Peyer's patch (tissue), 4 donors: ENCODE measurements around the gene ELP4. TPM values are rescaled to one million over a fixed set of nuclear protein-coding genes. Genes with fewer than 3 reads are reported as not detected.

Experiments used
- DNase-seq, 3 donors: peaks; one replicate each; pipeline ENCODE4 v3.0.0-alpha.2; 2017 to 2019
- H3K27ac ChIP-seq, 4 donors: fragments of 200-600 bp; sonication (generic); one replicate each; pipeline ENCODE4 v1.5.1; 2016 to 2019
- H3K27me3 ChIP-seq, 2 donors: fragments of 200-600 bp; sonication (generic); one replicate each; pipeline ENCODE4 v1.5.1; 2019
- H3K36me3 ChIP-seq, 3 donors: fragments of 200-600 bp; sonication (generic); one replicate each; pipeline ENCODE4 v1.5.1; 2016 to 2019
- H3K4me1 ChIP-seq, 4 donors: fragments of 200-600 bp; sonication (generic); one replicate each; pipeline ENCODE4 v1.5.1; 2016 to 2019
- H3K4me3 ChIP-seq, 4 donors: fragments of 200-600 bp; sonication (generic); 1 replicate in 3 of 4; 2 replicates in 1 of 4; pipeline ENCODE4 v1.5.1; 2016 to 2019; ENCODE audit warnings: mild to moderate bottlenecking in 1 of 4
- H3K9me3 ChIP-seq, 4 donors: fragments of 200-600 bp; sonication (generic); one replicate each; pipeline ENCODE4 v1.5.1; 2016 to 2019; ENCODE audit warnings: mild to moderate bottlenecking in 1 of 4
- POLR2A ChIP-seq, 2 donors: fragments of 450-650 bp; IDR thresholded peaks; one replicate each; pipeline ENCODE4 v1.5.1; 2017; ENCODE audit warnings: antibody characterized with exemption in 2 of 2, mild to moderate bottlenecking in 2 of 2, moderate library complexity in 2 of 2
- total RNA-seq, 4 donors: library from RNA; depleted of rRNA; stranded (reverse); fragments of >200 nt; gene quantifications; one replicate each; pipeline ENCODE4 v1.1.0, GENCODE V29; 2016
- TF ChIP-seq, protein P1 (sequence below), 6 experiments: fragments of 450-650 bp in 4 of 6; fragments of 200-600 bp in 2 of 6; sonication (generic) in 1 of 6; IDR thresholded peaks; one replicate each; pipeline ENCODE4 v1.5.1; 2017 to 2019; ENCODE audit warnings: antibody characterized with exemption in 6 of 6, mild to moderate bottlenecking in 3 of 6, moderate library complexity in 1 of 6

Gene ELP4
- total RNA-seq, 4 donors from 2014 or later: 13.3 to 33.0 (median 21.3) TPM

DNA sequence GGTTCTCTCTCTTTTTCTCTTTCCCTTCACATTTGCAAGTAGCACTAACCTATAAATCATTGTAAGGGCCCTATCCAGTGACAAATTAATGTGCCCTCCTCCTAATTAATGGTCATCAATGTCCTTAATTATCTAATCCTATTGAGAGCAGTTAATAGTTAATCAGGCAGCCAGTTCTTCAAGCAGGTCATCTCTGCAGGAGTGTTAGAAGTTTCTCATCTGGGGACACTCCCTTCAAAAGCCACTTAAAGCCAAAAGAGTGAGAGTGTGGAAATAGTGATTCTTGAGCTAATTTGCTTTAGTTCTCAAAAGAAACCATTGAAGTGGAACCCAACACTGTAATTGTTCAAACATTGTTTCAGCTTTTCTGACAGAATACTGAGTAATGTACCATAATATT lies 141.6 kb downstream of the ELP4 start:
- no peaks in the 10 kb centered on the region for H3K27me3 ChIP-seq
- no peak for DNase-seq
- H3K4me1 ChIP-seq: no peaks in the 10 kb centered on the region
- H3K4me3 ChIP-seq: no peak overlapping the region
- TF ChIP-seq, protein P1, sequence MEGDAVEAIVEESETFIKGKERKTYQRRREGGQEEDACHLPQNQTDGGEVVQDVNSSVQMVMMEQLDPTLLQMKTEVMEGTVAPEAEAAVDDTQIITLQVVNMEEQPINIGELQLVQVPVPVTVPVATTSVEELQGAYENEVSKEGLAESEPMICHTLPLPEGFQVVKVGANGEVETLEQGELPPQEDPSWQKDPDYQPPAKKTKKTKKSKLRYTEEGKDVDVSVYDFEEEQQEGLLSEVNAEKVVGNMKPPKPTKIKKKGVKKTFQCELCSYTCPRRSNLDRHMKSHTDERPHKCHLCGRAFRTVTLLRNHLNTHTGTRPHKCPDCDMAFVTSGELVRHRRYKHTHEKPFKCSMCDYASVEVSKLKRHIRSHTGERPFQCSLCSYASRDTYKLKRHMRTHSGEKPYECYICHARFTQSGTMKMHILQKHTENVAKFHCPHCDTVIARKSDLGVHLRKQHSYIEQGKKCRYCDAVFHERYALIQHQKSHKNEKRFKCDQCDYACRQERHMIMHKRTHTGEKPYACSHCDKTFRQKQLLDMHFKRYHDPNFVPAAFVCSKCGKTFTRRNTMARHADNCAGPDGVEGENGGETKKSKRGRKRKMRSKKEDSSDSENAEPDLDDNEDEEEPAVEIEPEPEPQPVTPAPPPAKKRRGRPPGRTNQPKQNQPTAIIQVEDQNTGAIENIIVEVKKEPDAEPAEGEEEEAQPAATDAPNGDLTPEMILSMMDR (IDR thresholded peaks at IDR 0.05): no peak
- no peak for TF ChIP-seq POLR2A (IDR thresholded peaks at IDR 0.05)
- no peaks in the 10 kb centered on the region for H3K36me3 ChIP-seq
- no peaks in the 10 kb centered on the region for H3K9me3 ChIP-seq
- no peak overlapping the region for H3K27ac ChIP-seq

DNA sequence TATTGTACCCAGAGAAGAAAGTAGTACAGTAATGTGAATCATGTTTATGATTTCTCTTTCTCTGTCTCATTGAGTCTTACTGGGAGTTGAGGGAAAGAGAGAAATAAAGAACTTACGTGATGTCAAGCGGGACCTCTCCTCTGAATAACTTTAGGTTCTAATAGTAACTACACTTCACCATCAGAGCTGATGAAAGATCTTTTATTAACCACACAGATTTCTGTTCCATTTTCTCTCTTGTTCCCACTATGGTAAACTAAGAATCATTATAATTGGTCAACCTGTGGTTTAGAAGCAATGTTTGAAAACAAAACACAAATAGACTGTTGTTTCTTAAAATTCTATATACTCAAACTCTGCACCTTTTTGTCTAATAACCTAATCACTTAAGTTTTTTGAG lies 142.3 kb downstream of the ELP4 start:
- TF ChIP-seq, protein P1 (IDR thresholded peaks at IDR 0.05): no peak
- TF ChIP-seq POLR2A (IDR thresholded peaks at IDR 0.05): no peak
- Histone ChIP-seq H3K27ac (no peak overlapping the region), H3K27me3 (no peaks in the 10 kb centered on the region), H3K9me3 (no peaks in the 10 kb centered on the region), H3K4me1 (no peaks in the 10 kb centered on the region), H3K4me3 (no peak overlapping the region), H3K36me3 (no peaks in the 10 kb centered on the region)
- no peak for DNase-seq

DNA sequence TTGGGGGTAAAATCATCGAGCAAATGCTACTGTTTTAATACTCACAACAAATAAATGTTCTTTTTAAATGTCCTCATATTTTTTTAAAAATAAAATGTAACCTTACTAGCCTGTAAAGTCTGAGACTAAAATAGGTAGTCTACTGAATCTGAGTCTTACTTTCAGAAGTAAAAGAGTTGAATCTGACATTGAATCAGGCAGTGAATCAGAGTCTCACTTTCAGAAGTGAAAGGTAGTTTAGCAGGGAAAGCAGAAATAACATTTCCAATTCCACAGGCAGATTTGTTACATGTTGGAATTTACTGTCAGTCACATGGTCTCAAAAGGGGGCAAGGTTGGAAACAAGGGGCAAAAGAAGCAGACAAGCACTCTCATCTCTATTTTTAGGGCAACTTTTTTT lies 143.0 kb downstream of the ELP4 start:
- H3K27ac ChIP-seq: no peak overlapping the region
- DNase-seq: no peak
- no peaks in the 10 kb centered on the region for H3K4me1 ChIP-seq
- H3K9me3 ChIP-seq: no peaks in the 10 kb centered on the region
- no peaks in the 10 kb centered on the region for H3K27me3 ChIP-seq
- H3K36me3 ChIP-seq: no peaks in the 10 kb centered on the region
- TF ChIP-seq POLR2A (IDR thresholded peaks at IDR 0.05): no peak
- TF ChIP-seq, protein P1 (IDR thresholded peaks at IDR 0.05): no peak
- no peak overlapping the region for H3K4me3 ChIP-seq

DNA sequence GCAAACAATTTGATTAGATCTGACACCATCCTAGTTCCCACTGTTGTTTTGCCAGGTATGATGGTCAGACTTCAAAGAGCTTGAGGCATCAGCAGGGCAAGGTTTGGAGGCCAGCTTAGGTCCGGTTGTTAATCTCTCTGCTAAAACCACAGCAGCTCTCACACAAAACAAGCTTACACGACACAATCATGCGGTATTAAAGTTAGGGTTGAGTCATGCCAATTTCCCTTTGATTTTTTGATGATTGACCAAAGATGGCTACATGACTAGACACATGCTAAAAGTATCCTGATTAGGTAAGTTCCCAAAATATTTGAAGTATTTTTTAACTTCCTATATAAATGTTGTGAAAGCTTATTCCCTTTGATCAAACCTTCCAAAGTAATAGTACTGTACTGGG lies 145.9 kb downstream of the ELP4 start:
- Histone ChIP-seq H3K9me3 (no peaks in the 10 kb centered on the region), H3K27ac (no peak overlapping the region), H3K4me3 (no peak overlapping the region), H3K36me3 (no peaks in the 10 kb centered on the region), H3K4me1 (no peaks in the 10 kb centered on the region), H3K27me3 (no peaks in the 10 kb centered on the region)
- no peak for TF ChIP-seq POLR2A (IDR thresholded peaks at IDR 0.05)
- TF ChIP-seq, protein P1 (IDR thresholded peaks at IDR 0.05): no peak
- no peak for DNase-seq

DNA sequence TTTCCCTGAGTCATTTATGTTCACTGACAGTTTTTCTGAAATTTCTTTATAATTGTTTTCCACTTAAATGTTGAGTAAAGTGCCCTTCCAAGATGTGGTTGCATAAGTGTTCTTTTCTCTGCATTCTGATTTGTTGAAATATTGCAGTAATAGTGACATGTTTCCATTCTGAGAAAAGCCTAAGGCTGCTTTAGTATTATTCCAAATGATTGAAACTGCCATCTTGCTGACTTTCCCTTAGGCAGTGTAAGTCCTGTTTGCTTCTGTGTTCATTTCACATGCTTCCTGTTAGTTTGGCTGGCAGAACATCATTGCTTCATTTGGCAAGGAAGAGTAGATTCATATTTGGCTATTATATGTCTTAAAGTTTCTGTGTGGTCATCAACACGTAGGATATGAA lies 146.5 kb downstream of the ELP4 start:
- H3K9me3 ChIP-seq: no peaks in the 10 kb centered on the region
- no peak overlapping the region for H3K4me3 ChIP-seq
- DNase-seq: no peak
- H3K27ac ChIP-seq: no peak overlapping the region
- no peak for TF ChIP-seq POLR2A (IDR thresholded peaks at IDR 0.05)
- TF ChIP-seq, protein P1 (IDR thresholded peaks at IDR 0.05): no peak
- no peaks in the 10 kb centered on the region for H3K27me3 ChIP-seq
- no peaks in the 10 kb centered on the region for H3K4me1 ChIP-seq
- H3K36me3 ChIP-seq: no peaks in the 10 kb centered on the region

DNA sequence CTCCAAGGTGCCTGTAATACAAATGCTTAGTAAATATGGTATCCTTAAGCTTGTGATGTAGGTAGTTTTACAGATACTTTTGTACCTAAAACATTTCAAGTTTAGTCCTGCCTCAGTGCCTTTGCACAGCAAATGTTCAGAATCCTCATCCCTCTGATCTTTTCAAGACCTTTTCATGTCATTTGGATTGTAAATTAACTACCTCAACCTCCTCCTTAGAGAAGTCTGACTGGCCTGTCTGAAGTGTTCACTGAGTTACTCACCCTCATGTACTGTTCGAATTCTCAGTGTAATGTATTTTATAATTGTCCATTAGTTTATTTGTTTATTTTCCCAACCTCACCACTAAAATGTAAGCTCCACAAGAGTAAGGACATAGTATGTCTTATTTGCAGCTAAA lies 147.5 kb downstream of the ELP4 start:
- H3K36me3 ChIP-seq: no peaks in the 10 kb centered on the region

More for the DNA sequence above, 147.5 kb downstream of the ELP4 start:
- DNase-seq: no peak
- Histone ChIP-seq H3K27ac (no peak overlapping the region), H3K27me3 (no peaks in the 10 kb centered on the region), H3K4me3 (no peak overlapping the region), H3K9me3 (no peaks in the 10 kb centered on the region), H3K4me1 (no peaks in the 10 kb centered on the region)
- TF ChIP-seq, protein P1 (IDR thresholded peaks at IDR 0.05): no peak
- TF ChIP-seq POLR2A (IDR thresholded peaks at IDR 0.05): no peak
